ENCODE results near the gene PRSS37. TPM values are rescaled to one million over a fixed set of nuclear protein-coding genes. Genes with fewer than 3 reads are reported as not detected.

Gene PRSS37
- total and polyA plus RNA-seq, 2 of the 8 experiments (the other 6 are each of a cell fraction or from before 2014, with no cell fraction given): not detected

GRCh38 chr7:141875453-141875852, 34.2 kb upstream of the PRSS37 start:
- CTCF ChIA-PET (ENCODE audit: partially characterized antibody): no interaction called here
- H3K4me3 ChIP-seq (ENCODE audit: extremely low read depth in 1 of 4, insufficient read depth in 2 of 4, low read depth in 3 of 4, low read length in 4 of 4): peak overlapping the region in 1 of 4 experiments; percentile 19; a peak in 1 of 8 replicates

More at GRCh38 chr7:141875453-141875852, 34.2 kb upstream of the PRSS37 start:
- TF ChIP-seq RNF2 (IDR thresholded peaks at IDR 0.05; ENCODE audit: borderline replicate concordance, low read depth, low read length, missing control alignments, poor library complexity, severe bottlenecking): no peak
- peak; percentile 53; the same call in 1 of the 2 replicates for TF ChIP-seq CEBPB (IDR thresholded peaks at IDR 0.05; ENCODE audit: low read depth, low read length)
- no peak for TF ChIP-seq HDAC2 (IDR thresholded peaks at IDR 0.05; ENCODE audit: borderline replicate concordance in 1 of 2, low read depth in 2 of 2, low read length in 2 of 2)
- H3K79me1 ChIP-seq (ENCODE audit: low read depth, low read length): no peaks in the 10 kb centered on the region
- no peak overlapping the region for H2BK20ac ChIP-seq (ENCODE audit: low read length)
- H3K36me3 ChIP-seq (ENCODE audit: control insufficient read depth in 2 of 4, insufficient read depth in 4 of 4, low read length in 3 of 4): no peaks in the 10 kb centered on the region
- H3K23ac ChIP-seq (ENCODE audit: insufficient read length): no peak overlapping the region
- H3K27ac ChIP-seq (ENCODE audit: low read depth, low read length): no peak overlapping the region
- no peak overlapping the region for H4K8ac ChIP-seq (ENCODE audit: extremely low read depth, insufficient read depth, low read length)
- 68% methylated on average over 2 of the region's 2 CpGs; no CpG with 5 or more reads in 1 of the 2 experiments for WGBS, 2 experiments (ENCODE audit: extremely low coverage in 1 of 2, insufficient coverage in 1 of 2, insufficient read length in 1 of 2, insufficient replicate concordance in 2 of 2, low coverage in 1 of 2, low lambda C conversion rate in 2 of 2, missing lambda C conversion rate in 1 of 2)
- no peak overlapping the region for H3K4ac ChIP-seq (replicated peaks; ENCODE audit: insufficient read length, low read depth, low read length)
- no peak overlapping the region for H3K56ac ChIP-seq (replicated peaks; ENCODE audit: insufficient read length, low read depth, low read length)
- DNase-seq (ENCODE audit: low read depth in 1 of 2, low spot score in 2 of 2) (no peak), FAIRE-seq (no peak)
- no peak overlapping the region for H2BK12ac ChIP-seq (ENCODE audit: low read depth, low read length)
- no peaks in the 10 kb centered on the region for H3K9me3 ChIP-seq (ENCODE audit: insufficient read depth in 2 of 2, low read depth in 1 of 2, low read length in 1 of 2)
- peaks cover 0 to 11% (median 7%) of the 10 kb centered on the region in 4 experiments; a peak in 6 of 7 replicates for H3K4me1 ChIP-seq (replicated peaks in 1 of 4; ENCODE audit: control insufficient read depth in 3 of 4, insufficient read depth in 4 of 4, low read length in 3 of 4)
- no peak overlapping the region for H2BK5ac ChIP-seq (ENCODE audit: low read depth, low read length)
- H3K9ac ChIP-seq (replicated peaks in 1 of 4; ENCODE audit: extremely low read depth in 1 of 4, low read depth in 3 of 4, low read length in 3 of 4): no peak overlapping the region
- H2BK120ac ChIP-seq (replicated peaks; ENCODE audit: low read depth, low read length): no peak overlapping the region
- H3K27me3 ChIP-seq (replicated peaks in 1 of 4; ENCODE audit: control insufficient read depth in 3 of 4, extremely low read depth in 1 of 4, insufficient read depth in 3 of 4, low read length in 3 of 4): no peaks in the 10 kb centered on the region
- POLR2A ChIA-PET (ENCODE audit: partially characterized antibody): interaction anchor here (0.6 kb wide), 1 partner anchor 221 kb away, joined by 3 read pairs; no protein-coding TSS in a partner anchor
- H3K14ac ChIP-seq (ENCODE audit: insufficient read length): no peak overlapping the region
- no peaks in the 10 kb centered on the region for H3K23me2 ChIP-seq (ENCODE audit: low read depth, low read length)
- peak overlapping the region; percentile 3 to 24; a peak in 1 of 4 replicates for H3K4me2 ChIP-seq (ENCODE audit: insufficient read depth in 1 of 2, low read depth in 2 of 2, low read length in 2 of 2)
- H4K91ac ChIP-seq (replicated peaks; ENCODE audit: insufficient read length, low read length): no peak overlapping the region
- H4K5ac ChIP-seq (ENCODE audit: insufficient read length, low read depth, low read length): no peak overlapping the region
- H4K20me1 ChIP-seq (replicated peaks in 1 of 2; ENCODE audit: control insufficient read depth in 1 of 2, insufficient read depth in 2 of 2, low read length in 2 of 2): no peaks in the 10 kb centered on the region
- H2AFZ ChIP-seq (ENCODE audit: low read length): no peak overlapping the region
- no peak overlapping the region for H2AK5ac ChIP-seq (ENCODE audit: low read depth, low read length)
- H3K18ac ChIP-seq (ENCODE audit: extremely low read depth, low read length): no peak overlapping the region
- no peak overlapping the region for H2BK15ac ChIP-seq (ENCODE audit: low read length)
- no peaks in the 10 kb centered on the region for H3K79me2 ChIP-seq (ENCODE audit: control insufficient read depth in 1 of 2, insufficient read depth in 2 of 2, low read length in 2 of 2)
